GM12878 (cell line): Measurements from ENCODE around the gene PALLD. TPM values are rescaled to one million over a fixed set of nuclear protein-coding genes. Genes with fewer than 3 reads are reported as not detected.

Experiments
- ATAC-seq: fragments of 200-7000 bp; cut with Tn5 transposase; 3 replicates; pipeline ENCODE4 v1.9.1; 2020; ENCODE audit warnings: mild to moderate bottlenecking, moderate library complexity
- BruUV-seq: library from RNA; stranded (reverse); fragments of 400-500 nt; replicated peaks from 2 replicates; lab custom pipeline; 2021; lab: Mats Ljungman, UMichigan
- CTCF ChIA-PET: fragments of 300-600 bp; sonication (Branson Sonifier 250); formaldehyde crosslinking; extraction: SDS; loops from one replicate; lab custom pipeline; 2021; ENCODE audit warnings: inconsistent platforms; lab: Yijun Ruan, JAX
- POLR2A ChIA-PET: fragments of 350-600 bp; formaldehyde crosslinking; extraction: SDS; loops from one replicate; lab custom pipeline; 2021; ENCODE audit warnings: inconsistent platforms; lab: Charles Lee
- RAD21 ChIA-PET: fragments of 300-600 bp; sonication (Branson Sonifier 250); formaldehyde crosslinking; loops from one replicate; lab custom pipeline; 2023; ENCODE audit warnings: antibody characterized with exemption; ENCODE audit not compliant: unreplicated experiment; lab: Charles Lee
- SMC1A ChIA-PET: fragments of 300-600 bp; sonication (Branson Sonifier 250); formaldehyde crosslinking; loops from one replicate; lab custom pipeline; 2023; ENCODE audit not compliant: unreplicated experiment, uncharacterized antibody; lab: Charles Lee
- DNase-seq: peaks from one replicate; pipeline ENCODE4 v3.0.0-alpha.2; 2011; ENCODE audit warnings: low read depth, low spot score
- FAIRE-seq: peaks from 3 replicates; lab custom pipeline; 2011; peaks lifted over from hg19 to GRCh38; lab: Jason Lieb, UNC
- H2AFZ ChIP-seq: 2 replicates; pipeline ENCODE4 v1.6.0; 2011; ENCODE audit warnings: low read depth, low read length, control low read depth; ENCODE audit not compliant: control insufficient read depth
- H3K27ac ChIP-seq: 2 replicates; pipeline ENCODE4 v1.5.1; 2011; ENCODE audit warnings: control low read depth; ENCODE audit not compliant: control insufficient read depth, insufficient read depth
- H3K27me3 ChIP-seq, 2 experiments: replicated peaks in 1 of 2; 2 replicates each; pipeline versions ENCODE4 v1.6.0 to v1.6.1; 2011; ENCODE audit warnings: low read length in 1 of 2; ENCODE audit not compliant: control insufficient read depth in 2 of 2, insufficient read depth in 2 of 2
- H3K36me3 ChIP-seq, 2 experiments: 2 replicates each; pipeline ENCODE4 v1.5.1; 2011; ENCODE audit warnings: low read length in 1 of 2; ENCODE audit not compliant: control insufficient read depth in 2 of 2, insufficient read depth in 2 of 2
- H3K4me1 ChIP-seq: 2 replicates; pipeline ENCODE4 v1.6.1; 2011; ENCODE audit warnings: mild to moderate bottlenecking, low read length, moderate library complexity, mixed read lengths; ENCODE audit not compliant: control insufficient read depth, insufficient read depth
- H3K4me2 ChIP-seq: 2 replicates; pipeline ENCODE4 v1.6.0; 2011; ENCODE audit warnings: control low read depth; ENCODE audit not compliant: control insufficient read depth, insufficient read depth
- H3K4me3 ChIP-seq: fragments of 200-600 bp; sonication (generic); 2 replicates; pipeline ENCODE4 v1.5.1; 2016
- H3K79me2 ChIP-seq: 2 replicates; pipeline ENCODE4 v1.6.0; 2011; ENCODE audit warnings: low read length; ENCODE audit not compliant: control insufficient read depth, insufficient read depth
- H3K9ac ChIP-seq: 2 replicates; pipeline ENCODE4 v1.8.0; 2011; ENCODE audit warnings: low read length, control low read depth, mixed read lengths; ENCODE audit not compliant: control insufficient read depth, insufficient read depth
- H3K9me3 ChIP-seq: replicated peaks from 3 replicates; pipeline ENCODE4 v1.5.1; 2011; ENCODE audit warnings: mild to moderate bottlenecking, low read length; ENCODE audit not compliant: control insufficient read depth, insufficient read depth
- H4K20me1 ChIP-seq: 2 replicates; pipeline ENCODE4 v1.6.0; 2011; ENCODE audit not compliant: control insufficient read depth, insufficient read depth
- CBFB ChIP-seq: IDR thresholded peaks from 2 replicates; pipeline ENCODE4 v1.6.1; 2016; ENCODE audit warnings: antibody characterized with exemption, low read depth
- CREB1 ChIP-seq: IDR thresholded peaks from 2 replicates; pipeline ENCODE4 v1.6.1; 2012; ENCODE audit warnings: low read depth, mild to moderate bottlenecking, inconsistent platforms
- ESRRA ChIP-seq: IDR thresholded peaks from 2 replicates; pipeline ENCODE4 v1.6.1; 2012; ENCODE audit warnings: mild to moderate bottlenecking, low read length, improper control_type of control experiment
- HDAC2 ChIP-seq: fragments of 200-600 bp; sonication (generic); IDR thresholded peaks from 2 replicates; pipeline ENCODE4 v1.6.1; 2017
- LARP7 ChIP-seq: fragments of 450-650 bp; IDR thresholded peaks from 2 replicates; pipeline ENCODE4 v1.6.1; 2017; ENCODE audit warnings: mild to moderate bottlenecking
- RB1 ChIP-seq: fragments of 450-650 bp; formaldehyde crosslinking; IDR thresholded peaks from 2 replicates; pipeline ENCODE4 v1.6.1; 2017; ENCODE audit warnings: mild to moderate bottlenecking, borderline replicate concordance
- SIX5 ChIP-seq: IDR thresholded peaks from 2 replicates; pipeline ENCODE4 v1.6.1; 2011; ENCODE audit warnings: mild to moderate bottlenecking, low read depth, low read length, moderate library complexity; ENCODE audit not compliant: severe bottlenecking
- WGBS: methylation state at CpG from one replicate; pipeline ENCODE4 v1.1.6; 2016; ENCODE audit warnings: low lambda C conversion rate; ENCODE audit not compliant: insufficient replicate concordance, insufficient coverage; ENCODE audit errors: missing lambda C conversion rate; 5-methylcytosine and 5-hydroxymethylcytosine counted together
- in situ Hi-C: fragments of 300-500 bp; cut with MboI; formaldehyde crosslinking; loops from 9 replicates; pipeline ENCODE4 v1.14.3; 2018; ENCODE audit warnings: mixed read lengths
- intact Hi-C: fragments of 100-400 bp; cut with micrococcal nuclease; formaldehyde crosslinking; loops from one replicate; pipeline ENCODE4 v1.14.2; 2022; ENCODE audit not compliant: unreplicated experiment
- polyA plus RNA-seq, 11 experiments: library from polyadenylated mRNA; depleted of rRNA in 4 of 11; unstranded in 6 of 11; stranded (reverse) in 5 of 11; fragments of >200 nt; fragmentation: Nextera tagmentation in 4 of 11; fragmentation: Illumina TruSeq in 1 of 11; extraction: Ambion mirVana in 4 of 11; extraction: Trizol in 1 of 11; gene quantifications; 1 replicate in 1 of 11; 2 replicates in 10 of 11; pipeline versions ENCODE4 v1.2.1 to v1.2.3, GENCODE V29; 2011 to 2016; ENCODE audit warnings: inconsistent platforms in 2 of 11, missing spikeins in 2 of 11, low read depth in 1 of 11
- total RNA-seq, 4 experiments: library from RNA; depleted of rRNA in 3 of 4; stranded (reverse); fragments of >200 nt in 3 of 4; fragmentation: Illumina TruSeq in 1 of 4; extraction: Trizol in 1 of 4; gene quantifications; 2 replicates each; pipeline versions ENCODE4 v1.2.1 to v1.2.3, GENCODE V29; 2013 to 2021
- TF ChIP-seq, protein P1 (sequence below): IDR thresholded peaks from 2 replicates; pipeline ENCODE4 v1.6.1; 2012; ENCODE audit warnings: mild to moderate bottlenecking, low read depth, low read length

The PALLD gene
- total and polyA plus RNA-seq, 10 of the 15 experiments (the other 5 are each of a cell fraction or from before 2014, with no cell fraction given), result 1.0 to 7.7 (median 1.7) TPM

DNA sequence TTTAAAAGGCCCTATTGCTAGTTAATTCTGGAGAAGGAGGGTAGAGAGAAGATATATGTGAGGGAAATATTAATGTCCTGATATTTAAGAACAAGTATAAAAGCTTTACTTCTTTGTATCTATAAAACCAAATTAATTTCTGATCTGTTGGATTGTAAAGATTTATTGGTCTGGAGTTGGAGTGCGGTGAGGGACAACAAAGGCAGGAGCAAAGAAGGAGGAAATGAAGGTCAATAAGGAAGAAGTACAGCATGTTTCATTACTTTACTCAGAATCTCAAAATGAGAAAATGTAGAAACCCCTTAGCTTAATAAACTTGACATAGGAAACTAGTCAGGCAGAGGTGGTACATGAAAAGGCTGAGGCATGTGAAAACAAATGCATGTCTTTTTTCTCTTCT is 192.9 kb downstream of the PALLD start:
- in situ Hi-C loops, result no loop called here
- FAIRE-seq (no peak), DNase-seq (no peak), ATAC-seq (no peak)
- no peak overlapping the region for H3K9ac ChIP-seq
- H2AFZ ChIP-seq, result no peak overlapping the region
- no peak overlapping the region for H3K27ac ChIP-seq
- no peaks in the 10 kb centered on the region for H3K9me3 ChIP-seq
- RAD21 ChIA-PET, result no interaction called here
- intact Hi-C loops, result no loop called here
- H3K79me2 ChIP-seq, result no peaks in the 10 kb centered on the region
- BruUV-seq, result no TSS peak
- TF ChIP-seq CREB1 (no peak), SIX5 (no peak), CBFB (no peak), LARP7 (no peak), RB1 (no peak), HDAC2 (no peak), ESRRA (no peak)
- TF ChIP-seq, protein P1, sequence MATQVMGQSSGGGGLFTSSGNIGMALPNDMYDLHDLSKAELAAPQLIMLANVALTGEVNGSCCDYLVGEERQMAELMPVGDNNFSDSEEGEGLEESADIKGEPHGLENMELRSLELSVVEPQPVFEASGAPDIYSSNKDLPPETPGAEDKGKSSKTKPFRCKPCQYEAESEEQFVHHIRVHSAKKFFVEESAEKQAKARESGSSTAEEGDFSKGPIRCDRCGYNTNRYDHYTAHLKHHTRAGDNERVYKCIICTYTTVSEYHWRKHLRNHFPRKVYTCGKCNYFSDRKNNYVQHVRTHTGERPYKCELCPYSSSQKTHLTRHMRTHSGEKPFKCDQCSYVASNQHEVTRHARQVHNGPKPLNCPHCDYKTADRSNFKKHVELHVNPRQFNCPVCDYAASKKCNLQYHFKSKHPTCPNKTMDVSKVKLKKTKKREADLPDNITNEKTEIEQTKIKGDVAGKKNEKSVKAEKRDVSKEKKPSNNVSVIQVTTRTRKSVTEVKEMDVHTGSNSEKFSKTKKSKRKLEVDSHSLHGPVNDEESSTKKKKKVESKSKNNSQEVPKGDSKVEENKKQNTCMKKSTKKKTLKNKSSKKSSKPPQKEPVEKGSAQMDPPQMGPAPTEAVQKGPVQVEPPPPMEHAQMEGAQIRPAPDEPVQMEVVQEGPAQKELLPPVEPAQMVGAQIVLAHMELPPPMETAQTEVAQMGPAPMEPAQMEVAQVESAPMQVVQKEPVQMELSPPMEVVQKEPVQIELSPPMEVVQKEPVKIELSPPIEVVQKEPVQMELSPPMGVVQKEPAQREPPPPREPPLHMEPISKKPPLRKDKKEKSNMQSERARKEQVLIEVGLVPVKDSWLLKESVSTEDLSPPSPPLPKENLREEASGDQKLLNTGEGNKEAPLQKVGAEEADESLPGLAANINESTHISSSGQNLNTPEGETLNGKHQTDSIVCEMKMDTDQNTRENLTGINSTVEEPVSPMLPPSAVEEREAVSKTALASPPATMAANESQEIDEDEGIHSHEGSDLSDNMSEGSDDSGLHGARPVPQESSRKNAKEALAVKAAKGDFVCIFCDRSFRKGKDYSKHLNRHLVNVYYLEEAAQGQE, result no peak
- no peaks in the 10 kb centered on the region for H3K27me3 ChIP-seq
- SMC1A ChIA-PET, result interaction anchor here (0.8 kb wide), 1 partner anchor 315 kb away, joined by 3 read pairs; no protein-coding TSS in a partner anchor
- no peaks in the 10 kb centered on the region for H3K36me3 ChIP-seq
- CTCF ChIA-PET, result interaction anchor here (0.9 to 1.1 kb wide), 2 partner anchors 19 to 233 kb away, joined by 3 to 5 read pairs; no protein-coding TSS in a partner anchor
- no peak overlapping the region for H3K4me3 ChIP-seq
- no peaks in the 10 kb centered on the region for H3K4me1 ChIP-seq
- no peak overlapping the region for H3K4me2 ChIP-seq
- POLR2A ChIA-PET, result no interaction called here
- H4K20me1 ChIP-seq, result no peaks in the 10 kb centered on the region
- 0% methylated on average over 1 of the region's 1 CpG for WGBS
